ENCODE results near the gene MYPOP. TPM values are rescaled to one million over a fixed set of nuclear protein-coding genes. Genes with fewer than 3 reads are reported as not detected.

The MYPOP gene
- total RNA-seq, 8 experiments from 2014 or later: 2.1 to 6.1 (median 2.6) TPM

Other genes starting within 250 kb of the MYPOP start
- gene GIPR, start 234.4 kb downstream of the MYPOP start, total RNA-seq: 1 to 10 TPM in 6 of 8 experiments, under 1 TPM in 2; 0.20 to 8.7 (median 3.9) TPM
- gene SNRPD2, start 210.7 kb downstream of the MYPOP start, total RNA-seq: 100 to 1,000 TPM; 501 to 723 (median 595) TPM
- gene QPCTL, start 209.9 kb downstream of the MYPOP start, total RNA-seq: 10 to 100 TPM in 1 of 8 experiments, 1 to 10 TPM in 7; 3.7 to 18.1 (median 6.4) TPM
- 10 to 100 TPM in 3 of 8 experiments, 1 to 10 TPM in 5; 6.4 to 24.3 (median 8.9) TPM for gene FBXO46, start 171.7 kb downstream of the MYPOP start, total RNA-seq
- under 1 TPM in 2 of 8 experiments, not detected in 6; 0.09 to 0.24 TPM for gene MEIOSIN, start 169.2 kb downstream of the MYPOP start, total RNA-seq
- gene SIX5, start 133.4 kb downstream of the MYPOP start, total RNA-seq: 10 to 100 TPM in 1 of 8 experiments, 1 to 10 TPM in 7; 2.5 to 12.9 (median 5.5) TPM
- 10 to 100 TPM; 18.8 to 41.5 (median 26.9) TPM for gene DMPK, start 120.1 kb downstream of the MYPOP start, total RNA-seq
- gene DMWD, start 109.8 kb downstream of the MYPOP start, total RNA-seq: 10 to 100 TPM; 16.5 to 50.5 (median 32.9) TPM
- gene RSPH6A, start 87.3 kb downstream of the MYPOP start, total RNA-seq: under 1 TPM in 6 of 8 experiments, not detected in 2; 0.18 to 0.76 (median 0.21) TPM
- gene SYMPK, start 39.5 kb downstream of the MYPOP start, total RNA-seq: 10 to 100 TPM; 22.2 to 87.8 (median 39.2) TPM
- gene FOXA3, start 38.3 kb downstream of the MYPOP start, total RNA-seq: under 1 TPM in 6 of 8 experiments, not detected in 2; 0.13 to 0.84 (median 0.42) TPM
- gene IRF2BP1, start 16.5 kb downstream of the MYPOP start, total RNA-seq: 10 to 100 TPM; 10.4 to 20.5 (median 18.7) TPM
- gene NANOS2, start 12.2 kb upstream of the MYPOP start, total RNA-seq: under 1 TPM in 3 of 8 experiments, not detected in 5; 0.05 to 0.85 (median 0.18) TPM
- 10 to 100 TPM in 4 of 8 experiments, 1 to 10 TPM in 1, under 1 TPM in 3; 0.09 to 23.5 (median 11.0) TPM for gene NOVA2, start 71.3 kb upstream of the MYPOP start, total RNA-seq
- gene CCDC61, start 92.9 kb upstream of the MYPOP start, total RNA-seq: 10 to 100 TPM in 2 of 8 experiments, 1 to 10 TPM in 6; 3.2 to 15.7 (median 5.5) TPM
- gene PGLYRP1, start 120.4 kb upstream of the MYPOP start, total RNA-seq: under 1 TPM in 2 of 8 experiments, not detected in 6; 0.51 to 0.95 TPM
- 10 to 100 TPM in 1 of 8 experiments, 1 to 10 TPM in 4, under 1 TPM in 3; 0.25 to 19.7 (median 2.0) TPM for gene IGFL4, start 138.4 kb upstream of the MYPOP start, total RNA-seq
- under 1 TPM in 1 of 8 experiments, not detected in 7; 0.50 TPM for gene IGFL3, start 222.1 kb upstream of the MYPOP start, total RNA-seq
- 100 to 1,000 TPM in 1 of 8 experiments, 1 to 10 TPM in 1, under 1 TPM in 2, not detected in 4; 0.28 to 212 (median 0.96) TPM for gene IGFL2, start 245.6 kb upstream of the MYPOP start, total RNA-seq

All from motor neuron (in vitro differentiated cells).